Epithelial cell of prostate (primary cell): ENCODE data around the gene CACNA2D1.

Source experiments
- DNase-seq: peaks from one replicate; pipeline ENCODE4 v3.0.0-alpha.2; 2011; ENCODE audit warnings: low read depth, low spot score
- H3K27ac ChIP-seq: fragments of 450-650 bp; 2 replicates; pipeline ENCODE4 v1.5.1; 2017; ENCODE audit warnings: mild to moderate bottlenecking

Gene CACNA2D1

GRCh38 chr7:82247814-82248433, 195.7 kb downstream of the CACNA2D1 start:
- no peak overlapping the region for H3K27ac ChIP-seq
- DNase-seq: no peak

GRCh38 chr7:82244947-82245517, 198.5 kb downstream of the CACNA2D1 start:
- no peak for DNase-seq
- H3K27ac ChIP-seq: no peak overlapping the region

GRCh38 chr7:82241356-82241755, 202.2 kb downstream of the CACNA2D1 start:
- no peak for DNase-seq
- H3K27ac ChIP-seq: no peak overlapping the region

GRCh38 chr7:82235713-82236112, 207.9 kb downstream of the CACNA2D1 start:
- no peak for DNase-seq
- no peak overlapping the region for H3K27ac ChIP-seq

- no peak overlapping the region for H3K27ac ChIP-seq
- DNase-seq: no peak
Observed at GRCh38 chr7:82234457-82235049, 209.0 kb downstream of the CACNA2D1 start.

DNA sequence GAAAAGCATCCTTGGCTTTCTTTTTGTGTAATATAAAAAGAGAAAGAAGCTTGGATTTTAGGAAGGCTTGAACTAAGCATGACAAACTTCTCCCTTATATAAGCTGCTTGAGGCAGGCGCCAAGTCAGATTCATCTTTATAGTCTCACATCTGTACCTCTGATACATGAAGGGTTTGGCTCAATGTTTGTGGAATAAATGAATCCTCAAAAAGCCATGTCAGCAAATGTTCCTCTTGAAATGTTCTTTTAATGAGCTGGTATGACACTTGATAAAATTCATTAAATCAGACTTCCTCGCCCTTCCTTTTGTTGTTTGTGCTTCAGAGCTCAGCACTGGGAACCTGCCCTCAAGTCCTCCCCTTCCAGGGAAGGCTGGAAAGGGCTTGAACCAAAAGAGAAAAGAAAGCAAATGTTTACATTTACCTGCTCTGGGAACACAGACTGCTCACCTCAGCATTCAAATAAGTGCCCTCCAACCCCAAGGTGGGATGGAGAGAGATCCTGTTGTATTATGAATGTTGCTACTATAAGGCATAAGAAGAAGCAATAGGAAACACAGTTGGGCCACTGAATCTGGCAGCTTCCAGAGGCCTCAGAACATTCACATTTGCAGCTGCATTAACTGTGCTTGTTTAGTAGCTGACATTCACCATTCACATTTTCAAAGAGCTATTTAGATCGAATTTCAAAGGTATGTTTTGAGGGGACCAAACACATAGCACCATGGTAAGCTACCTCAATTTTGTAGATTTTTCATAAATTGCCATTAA, 212.6 kb downstream of the CACNA2D1 start:
- DNase-seq: no peak

GRCh38 chr7:82229164-82229563, 214.4 kb downstream of the CACNA2D1 start:
- no peak for DNase-seq
- H3K27ac ChIP-seq: no peak overlapping the region

More for the DNA sequence above, 212.6 kb downstream of the CACNA2D1 start:
- H3K27ac ChIP-seq: no peak overlapping the region

- no peak for DNase-seq
Observed at GRCh38 chr7:82226191-82226590, 217.4 kb downstream of the CACNA2D1 start.

DNA sequence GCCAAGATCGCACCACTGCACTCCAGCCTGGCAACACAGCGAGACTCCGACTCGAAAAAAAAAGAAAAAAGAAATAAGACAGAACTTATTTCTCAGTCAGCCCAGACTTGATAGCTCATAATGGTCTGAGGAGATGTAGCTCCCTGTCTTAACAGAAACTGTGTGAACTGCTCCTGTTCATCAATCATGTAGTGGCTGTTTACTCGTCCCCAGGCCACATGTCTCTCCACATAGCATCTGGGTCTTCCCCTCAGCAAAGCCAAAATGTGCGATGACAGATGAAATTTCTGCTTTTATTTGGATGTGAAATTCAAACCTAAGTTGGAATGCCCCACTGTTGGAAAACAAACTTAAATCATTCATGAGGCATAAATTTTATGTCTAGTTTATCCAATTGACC, 219.0 kb downstream of the CACNA2D1 start:
- no peak overlapping the region for H3K27ac ChIP-seq
- DNase-seq: no peak

More at GRCh38 chr7:82226191-82226590, 217.4 kb downstream of the CACNA2D1 start:
- H3K27ac ChIP-seq: no peak overlapping the region

- no peak overlapping the region for H3K27ac ChIP-seq
- DNase-seq: no peak
Observed at GRCh38 chr7:82223580-82223979, 220.0 kb downstream of the CACNA2D1 start.

DNA sequence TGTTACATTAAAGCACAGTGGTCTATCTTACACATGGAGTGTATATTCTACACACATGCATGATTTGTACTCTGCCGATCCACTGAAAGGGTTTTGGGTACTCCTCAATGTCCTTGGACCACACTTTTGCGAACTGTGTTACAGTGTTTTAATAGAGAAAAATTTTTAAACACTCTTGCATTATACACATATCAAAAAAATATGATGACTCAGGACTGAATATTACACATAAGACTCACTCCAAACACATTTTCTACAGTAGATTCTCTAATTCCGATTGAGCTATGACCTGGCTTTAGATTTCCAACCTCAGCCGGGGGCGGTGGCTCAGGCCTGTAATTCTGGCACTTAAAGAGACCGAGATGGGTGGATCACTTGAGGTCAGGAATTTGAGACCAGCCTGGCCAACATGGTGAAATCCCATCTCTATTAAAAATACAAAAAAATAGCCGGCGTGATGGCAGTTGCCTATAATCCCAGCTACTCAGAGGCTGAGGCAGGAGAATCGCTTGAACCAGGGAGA, 222.4 kb downstream of the CACNA2D1 start:
- DNase-seq: no peak
- H3K27ac ChIP-seq: no peak overlapping the region

DNA sequence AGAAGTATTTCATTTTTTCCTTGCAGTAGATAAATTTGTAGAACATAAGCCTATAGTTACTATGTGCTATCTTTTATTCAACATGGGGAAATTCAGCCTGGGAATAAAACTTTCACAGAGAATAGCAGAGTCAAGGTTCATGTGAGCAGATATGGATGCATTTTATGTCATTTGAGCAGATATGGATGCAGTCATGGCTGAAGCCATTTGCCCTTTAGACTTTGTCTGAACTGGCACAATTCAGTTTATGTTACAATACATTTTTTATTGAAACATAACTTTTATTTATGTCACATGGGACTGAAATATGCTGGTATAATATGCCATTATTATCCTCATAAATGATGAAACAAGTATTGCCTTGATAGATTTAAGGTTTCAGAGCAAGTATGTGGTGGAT, 231.1 kb downstream of the CACNA2D1 start:
- no peak overlapping the region for H3K27ac ChIP-seq
- no peak for DNase-seq

GRCh38 chr7:82211333-82211732, 232.2 kb downstream of the CACNA2D1 start:
- H3K27ac ChIP-seq: no peak overlapping the region
- DNase-seq: no peak

- H3K27ac ChIP-seq: no peak overlapping the region
- DNase-seq: no peak
Observed at GRCh38 chr7:82210416-82211184, 233.0 kb downstream of the CACNA2D1 start.

GRCh38 chr7:82209179-82209747, 234.3 kb downstream of the CACNA2D1 start:
- H3K27ac ChIP-seq: no peak overlapping the region
- DNase-seq: no peak

DNA sequence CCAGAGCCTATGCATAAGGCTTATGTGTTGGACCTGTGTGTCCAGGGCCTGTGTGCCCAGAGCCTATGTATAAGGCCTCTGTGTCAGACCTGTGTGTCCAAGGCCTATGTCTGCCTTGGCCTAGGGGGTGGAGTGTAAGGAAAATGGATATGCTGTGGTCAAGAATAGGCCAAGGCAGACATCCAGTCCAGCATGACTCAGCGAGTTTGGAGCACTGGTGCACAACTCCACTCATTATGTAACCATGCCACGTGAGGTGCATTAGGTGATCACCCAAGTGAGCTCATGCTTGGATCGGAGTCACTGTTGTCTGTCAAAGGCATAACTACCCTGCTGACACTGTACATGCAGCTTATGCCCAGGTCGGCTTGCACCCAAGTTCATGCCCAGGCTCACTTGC, 238.9 kb downstream of the CACNA2D1 start:
- H3K27ac ChIP-seq: no peak overlapping the region
- DNase-seq: peak; percentile 22

- no peak for DNase-seq
- H3K27ac ChIP-seq: no peak overlapping the region
Observed at GRCh38 chr7:82202965-82203364, 240.6 kb downstream of the CACNA2D1 start.

- no peak for DNase-seq
- no peak overlapping the region for H3K27ac ChIP-seq
Observed at GRCh38 chr7:82202107-82202506, 241.5 kb downstream of the CACNA2D1 start.

GRCh38 chr7:82200601-82201000, 243.0 kb downstream of the CACNA2D1 start:
- DNase-seq: no peak
- no peak overlapping the region for H3K27ac ChIP-seq
